Mononuclear cell (primary cell): ENCODE data around the gene PNCK. TPM values are rescaled to one million over a fixed set of nuclear protein-coding genes. Genes with fewer than 3 reads are reported as not detected.
"Not testable (repeated sequence)": the region's sequence is repeated elsewhere in the genome, so short reads cannot be mapped to it uniquely, and the experiment has no call there.

Experiments
- H3K27me3 ChIP-seq: 2 replicates; pipeline ENCODE4 v1.6.0; 2011; ENCODE audit warnings: low read length, control low read depth; ENCODE audit not compliant: insufficient read depth
- H3K4me1 ChIP-seq: 2 replicates; pipeline ENCODE4 v1.5.1; 2011; ENCODE audit warnings: mild to moderate bottlenecking, low read length, control low read depth; ENCODE audit not compliant: insufficient read depth
- H3K4me3 ChIP-seq: 2 replicates; pipeline ENCODE4 v1.5.1; 2011; ENCODE audit warnings: mild to moderate bottlenecking, low read length, moderate library complexity
- H3K9me3 ChIP-seq: 2 replicates; pipeline ENCODE4 v1.5.1; 2011; ENCODE audit warnings: low read depth, mild to moderate bottlenecking, control low read depth, low read length
- total RNA-seq: library from RNA; depleted of rRNA; stranded (reverse); fragments of >200 nt; gene quantifications from one replicate; pipeline ENCODE4 v1.2.3, GENCODE V29; 2012

Gene PNCK
- total RNA-seq, 1 donor = 0.52 TPM

DNA sequence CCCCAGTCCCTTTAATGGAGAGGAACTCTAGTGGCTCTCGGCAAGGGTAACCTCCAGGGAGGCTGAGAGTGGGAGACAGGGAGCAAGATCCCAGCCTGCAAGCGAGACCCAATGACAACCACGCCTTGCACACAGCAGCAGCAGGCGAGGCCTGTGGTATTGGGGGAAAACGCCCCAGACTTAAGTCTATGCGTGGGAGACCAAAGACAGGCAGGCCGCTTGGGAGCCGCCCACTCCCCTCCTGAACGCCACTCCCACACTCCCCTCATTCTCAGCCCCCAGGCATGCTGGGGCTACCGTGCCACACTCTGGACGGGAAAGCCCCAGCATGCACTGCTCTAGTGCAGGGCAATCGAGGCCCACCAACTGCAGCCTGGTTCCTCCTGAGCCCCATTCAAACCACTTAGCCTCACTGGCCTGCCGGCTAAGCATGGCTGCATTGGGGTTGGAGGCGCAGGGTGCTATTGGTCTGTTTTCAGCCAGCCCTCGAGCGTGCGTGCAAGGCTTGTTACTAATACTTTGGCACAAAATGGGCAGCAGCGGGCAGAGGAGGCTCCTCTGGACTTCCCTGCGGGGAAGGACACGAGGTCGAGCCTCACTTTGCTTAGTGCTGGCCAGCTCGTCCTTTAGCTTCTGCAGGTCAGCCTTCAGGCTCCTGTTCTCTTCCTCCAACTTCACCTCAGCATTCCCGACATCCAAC lies 28.9 kb upstream of the PNCK start:
- H3K27me3 ChIP-seq = no peaks in the 10 kb centered on the region
- H3K4me3 ChIP-seq = no peak overlapping the region
- H3K9me3 ChIP-seq = no peaks in the 10 kb centered on the region
- H3K4me1 ChIP-seq = no peaks in the 10 kb centered on the region

- no peaks in the 10 kb centered on the region for H3K27me3 ChIP-seq
- no peaks in the 10 kb centered on the region for H3K9me3 ChIP-seq
- H3K4me3 ChIP-seq = no peak overlapping the region
- no peaks in the 10 kb centered on the region for H3K4me1 ChIP-seq
Measured at GRCh38 chrX:153701706-153702105, 28.1 kb upstream of the PNCK start.

DNA sequence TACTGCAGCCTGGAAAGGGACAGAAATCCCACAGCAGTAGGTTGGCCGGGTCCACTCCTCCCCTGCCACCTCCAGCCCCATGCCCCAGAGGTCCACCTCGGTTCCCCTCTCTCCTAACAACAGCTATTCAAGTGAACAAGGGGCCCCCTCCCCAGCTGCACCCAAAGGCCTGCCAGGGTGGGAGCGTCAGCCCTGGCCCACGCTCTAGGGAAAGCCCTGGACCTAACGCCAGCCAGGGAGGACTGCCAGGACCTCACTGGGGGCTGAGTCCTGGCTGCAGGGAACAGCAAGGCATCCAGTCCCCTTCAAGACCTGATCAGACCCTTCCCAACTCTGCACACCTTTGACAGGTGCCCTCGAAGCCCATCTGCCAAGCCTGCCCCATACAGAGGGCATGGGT lies 27.4 kb upstream of the PNCK start:
- Histone ChIP-seq H3K9me3 (no peaks in the 10 kb centered on the region), H3K27me3 (no peaks in the 10 kb centered on the region), H3K4me3 (no peak overlapping the region), H3K4me1 (no peaks in the 10 kb centered on the region)

GRCh38 chrX:153700376-153700945 lies 26.8 kb upstream of the PNCK start:
- H3K27me3 ChIP-seq = no peaks in the 10 kb centered on the region
- no peaks in the 10 kb centered on the region for H3K4me1 ChIP-seq
- H3K9me3 ChIP-seq = no peaks in the 10 kb centered on the region
- no peak overlapping the region for H3K4me3 ChIP-seq

DNA sequence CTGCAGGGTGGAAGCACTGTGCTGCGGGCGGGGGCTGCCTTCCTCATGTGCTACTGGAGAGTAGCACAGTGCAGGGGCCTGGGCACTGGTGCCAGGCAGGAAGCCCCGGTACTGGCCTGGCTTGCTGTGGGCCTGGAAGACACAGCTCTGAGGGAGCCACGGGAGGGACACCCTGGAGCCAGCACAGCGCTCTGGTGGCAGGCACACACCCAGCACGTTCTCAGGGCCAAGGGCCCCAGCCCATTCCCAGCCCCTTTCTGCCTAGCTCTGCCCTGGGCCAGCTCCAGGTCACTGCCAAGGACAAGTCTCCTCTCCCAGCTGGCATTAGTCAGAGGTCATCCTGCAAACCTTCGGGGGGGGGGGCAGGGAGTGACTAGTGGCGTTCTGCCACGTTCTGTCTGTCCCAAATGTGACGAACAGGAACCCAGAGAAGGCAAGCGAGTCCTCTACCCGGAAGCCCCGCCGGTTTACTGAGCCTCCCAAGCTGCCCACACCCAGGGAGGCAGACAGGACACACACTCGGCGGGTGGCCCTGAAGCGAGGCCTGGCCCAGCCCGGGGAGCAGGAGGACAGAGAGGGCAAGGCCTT lies 26.3 kb upstream of the PNCK start:
- H3K9me3 ChIP-seq = not testable (repeated sequence)

DNA sequence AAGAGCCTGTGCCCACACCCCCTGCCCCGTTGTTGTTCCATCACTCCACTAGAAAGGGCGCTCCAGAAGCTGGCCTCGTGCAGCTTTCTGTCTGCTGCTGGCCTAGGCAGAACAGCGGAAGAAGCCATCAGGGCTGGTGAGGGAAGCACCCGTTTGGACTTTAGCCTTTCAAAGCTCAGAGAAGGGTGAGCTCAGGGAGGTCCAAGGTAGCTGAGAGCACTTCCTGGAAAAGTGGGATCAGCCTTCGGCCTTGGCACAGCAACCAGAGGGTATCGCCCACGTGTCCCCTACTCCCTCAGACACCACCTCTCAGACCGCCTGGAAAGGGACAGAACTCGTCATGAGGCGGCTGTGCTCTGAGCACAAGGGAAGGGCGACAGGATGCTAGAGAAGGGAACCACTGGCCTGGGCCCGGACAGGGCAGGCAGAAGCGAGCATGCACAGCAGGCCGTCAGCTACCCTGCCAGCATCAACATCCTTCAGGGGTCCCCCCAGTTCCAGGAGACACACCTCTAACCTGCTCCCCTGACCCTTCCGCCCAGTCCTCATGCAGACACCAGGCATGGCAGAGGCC lies 25.7 kb upstream of the PNCK start:
- not testable (repeated sequence) for H3K4me3 ChIP-seq, H3K27me3 ChIP-seq, H3K4me1 ChIP-seq, H3K9me3 ChIP-seq

More for the DNA sequence above, 26.3 kb upstream of the PNCK start:
- H3K4me3 ChIP-seq, H3K4me1 ChIP-seq, H3K27me3 ChIP-seq: not testable (repeated sequence)

- no peaks in the 10 kb centered on the region for H3K4me1 ChIP-seq
- no peaks in the 10 kb centered on the region for H3K27me3 ChIP-seq
- no peak overlapping the region for H3K4me3 ChIP-seq
- no peaks in the 10 kb centered on the region for H3K9me3 ChIP-seq
Measured at GRCh38 chrX:153697924-153698865, 24.6 kb upstream of the PNCK start.

DNA sequence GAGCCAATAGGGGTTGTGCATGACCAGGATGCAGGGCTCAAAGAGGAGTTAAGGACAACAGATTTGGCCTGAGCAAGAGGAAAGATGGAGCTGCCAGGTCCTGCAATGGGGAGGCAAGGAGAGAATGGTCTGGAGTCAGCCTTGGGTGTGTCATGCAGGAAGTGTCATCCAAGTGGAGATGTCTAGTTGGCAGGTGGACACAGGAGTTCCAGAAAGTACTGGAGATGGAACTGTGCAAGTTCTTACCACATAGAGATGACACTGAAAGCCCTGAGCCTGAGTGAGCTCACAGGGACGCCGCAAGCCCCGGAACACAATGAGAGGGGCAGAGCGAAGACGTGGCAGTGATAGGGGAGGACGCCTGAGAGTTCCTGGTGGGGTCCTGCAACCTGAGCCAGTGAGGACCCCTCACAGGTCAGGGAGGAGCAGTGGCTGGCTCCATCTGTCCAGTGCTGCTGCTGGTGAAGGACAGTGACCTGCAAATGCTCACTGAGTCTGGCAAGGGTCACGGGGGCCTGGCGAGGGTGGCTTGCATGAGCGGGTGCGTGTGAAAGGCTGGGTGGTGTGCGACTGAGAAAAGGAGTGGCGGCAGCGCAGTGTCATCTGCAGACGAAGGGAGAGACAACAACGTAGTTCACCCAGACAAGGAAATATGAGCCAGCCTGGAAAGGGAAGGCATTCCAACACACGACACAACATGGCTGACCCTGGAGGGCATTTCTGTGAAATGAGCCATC lies 23.5 kb upstream of the PNCK start:
- H3K4me1 ChIP-seq, H3K4me3 ChIP-seq, H3K27me3 ChIP-seq, H3K9me3 ChIP-seq: not testable (repeated sequence)

GRCh38 chrX:153696538-153696937 lies 22.9 kb upstream of the PNCK start:
- not testable (repeated sequence) for H3K9me3 ChIP-seq, H3K4me1 ChIP-seq, H3K4me3 ChIP-seq, H3K27me3 ChIP-seq

DNA sequence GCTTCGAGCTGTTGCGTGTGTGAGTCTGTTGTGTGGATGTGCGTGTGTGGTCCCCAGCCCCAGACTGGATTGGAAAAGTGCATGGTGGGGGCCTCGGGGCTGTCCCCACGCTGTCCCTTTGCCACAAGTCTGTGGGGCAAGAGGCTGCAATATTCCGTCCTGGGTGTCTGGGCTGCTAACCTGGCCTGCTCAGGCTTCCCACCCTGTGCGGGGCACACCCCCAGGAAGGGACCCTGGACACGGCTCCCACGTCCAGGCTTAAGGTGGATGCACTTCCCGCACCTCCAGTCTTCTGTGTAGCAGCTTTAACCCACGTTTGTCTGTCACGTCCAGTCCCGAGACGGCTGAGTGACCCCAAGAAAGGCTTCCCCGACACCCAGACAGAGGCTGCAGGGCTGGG lies 22.5 kb upstream of the PNCK start:
- Histone ChIP-seq H3K4me1 (no peaks in the 10 kb centered on the region), H3K4me3 (no peak overlapping the region), H3K27me3 (no peaks in the 10 kb centered on the region), H3K9me3 (no peaks in the 10 kb centered on the region)

DNA sequence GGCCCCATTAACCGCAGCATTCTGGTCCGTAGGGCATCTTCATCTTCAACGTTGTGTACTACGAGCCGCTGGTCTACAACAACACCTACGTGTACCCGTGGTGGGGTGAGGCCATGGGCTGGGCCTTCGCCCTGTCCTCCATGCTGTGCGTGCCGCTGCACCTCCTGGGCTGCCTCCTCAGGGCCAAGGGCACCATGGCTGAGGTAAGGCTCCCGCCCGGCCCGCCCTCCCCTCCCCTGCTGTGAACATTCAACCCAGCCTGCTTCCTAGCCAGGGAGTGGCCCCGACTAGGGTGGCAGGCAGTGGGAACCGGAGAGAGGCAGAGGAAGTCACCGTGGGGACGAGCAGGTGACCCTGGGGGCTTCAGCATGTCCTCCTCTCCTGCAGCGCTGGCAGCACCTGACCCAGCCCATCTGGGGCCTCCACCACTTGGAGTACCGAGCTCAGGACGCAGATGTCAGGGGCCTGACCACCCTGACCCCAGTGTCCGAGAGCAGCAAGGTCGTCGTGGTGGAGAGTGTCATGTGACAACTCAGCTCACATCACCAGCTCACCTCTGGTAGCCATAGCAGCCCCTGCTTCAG lies 21.2 kb upstream of the PNCK start:
- Histone ChIP-seq H3K27me3 (no peaks in the 10 kb centered on the region), H3K9me3 (no peaks in the 10 kb centered on the region), H3K4me3 (no peak overlapping the region), H3K4me1 (no peaks in the 10 kb centered on the region)

DNA sequence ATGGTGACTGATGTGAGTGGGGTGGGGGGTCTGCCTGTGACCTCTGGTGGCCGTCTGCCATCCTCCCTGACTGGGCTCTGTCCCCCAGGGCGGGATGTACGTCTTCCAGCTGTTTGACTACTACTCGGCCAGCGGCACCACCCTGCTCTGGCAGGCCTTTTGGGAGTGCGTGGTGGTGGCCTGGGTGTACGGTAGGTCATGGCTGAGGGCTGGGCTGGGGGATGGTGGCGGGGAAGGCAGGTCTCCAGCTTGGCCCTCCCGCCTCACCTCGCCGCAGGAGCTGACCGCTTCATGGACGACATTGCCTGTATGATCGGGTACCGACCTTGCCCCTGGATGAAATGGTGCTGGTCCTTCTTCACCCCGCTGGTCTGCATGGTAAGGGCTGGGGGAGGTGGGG lies 20.6 kb upstream of the PNCK start:
- not testable (repeated sequence) for H3K27me3 ChIP-seq

DNA sequence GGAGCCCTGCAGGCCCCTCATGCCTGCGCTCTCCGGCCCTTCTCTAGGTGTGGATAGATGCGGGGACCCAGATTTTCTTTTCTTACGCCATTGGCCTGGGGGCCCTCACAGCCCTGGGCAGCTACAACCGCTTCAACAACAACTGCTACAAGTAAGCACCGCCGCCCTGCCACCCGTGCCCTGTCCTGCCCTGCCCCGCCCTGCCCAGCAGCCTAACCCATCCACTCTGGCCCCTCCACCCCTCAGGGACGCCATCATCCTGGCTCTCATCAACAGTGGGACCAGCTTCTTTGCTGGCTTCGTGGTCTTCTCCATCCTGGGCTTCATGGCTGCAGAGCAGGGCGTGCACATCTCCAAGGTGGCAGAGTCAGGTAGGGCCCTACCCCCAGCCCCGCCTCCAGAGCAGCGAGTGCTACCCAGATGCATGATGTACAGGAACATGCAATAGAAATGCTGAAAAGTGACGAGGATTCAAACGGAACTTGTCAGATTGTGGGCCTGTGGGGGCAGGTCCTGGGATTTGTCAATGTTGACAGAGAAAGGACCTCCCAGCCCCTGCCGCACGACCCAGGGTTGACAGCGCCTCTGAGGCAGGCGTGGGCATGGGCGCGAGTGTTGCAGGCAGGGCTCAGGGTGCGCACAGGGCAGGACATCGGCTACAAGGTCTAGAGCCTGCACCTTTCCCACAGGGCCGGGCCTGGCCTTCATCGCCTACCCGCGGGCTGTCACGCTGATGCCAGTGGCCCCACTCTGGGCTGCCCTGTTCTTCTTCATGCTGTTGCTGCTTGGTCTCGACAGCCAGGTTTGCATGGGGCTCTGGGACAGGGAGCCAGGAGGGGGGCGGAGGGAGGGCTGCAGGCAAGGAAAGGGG lies 19.8 kb upstream of the PNCK start:
- no peak overlapping the region for H3K4me3 ChIP-seq
- no peaks in the 10 kb centered on the region for H3K4me1 ChIP-seq
- H3K9me3 ChIP-seq = no peaks in the 10 kb centered on the region
- H3K27me3 ChIP-seq = no peaks in the 10 kb centered on the region

More for the DNA sequence above, 20.6 kb upstream of the PNCK start:
- H3K4me1 ChIP-seq, H3K9me3 ChIP-seq, H3K4me3 ChIP-seq: not testable (repeated sequence)
